ENCODE results near the gene TSKU.

DNA sequence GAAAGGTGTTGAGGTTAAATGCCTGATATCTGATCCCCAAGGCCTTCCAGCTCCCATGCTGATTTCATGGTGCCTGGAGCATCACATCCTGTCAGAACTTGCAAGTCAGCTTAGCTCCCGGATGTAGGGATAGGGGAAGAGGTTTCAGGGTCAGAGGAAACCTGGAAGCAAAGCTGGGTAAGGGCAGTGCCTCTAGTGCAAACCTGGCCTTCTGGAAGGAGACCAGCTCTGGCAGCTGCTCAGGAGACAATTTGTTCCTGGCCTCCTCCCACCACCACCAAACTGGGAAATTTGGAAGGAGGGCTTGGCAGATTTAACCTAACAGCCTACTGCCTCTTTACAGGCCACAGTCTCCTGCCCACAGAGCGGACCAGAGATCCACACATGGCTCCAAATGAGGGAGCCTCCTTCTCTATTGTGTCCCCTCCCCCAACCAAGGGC lies 9.2 kb upstream of the TSKU start:
- TF ChIP-seq, protein P1, sequence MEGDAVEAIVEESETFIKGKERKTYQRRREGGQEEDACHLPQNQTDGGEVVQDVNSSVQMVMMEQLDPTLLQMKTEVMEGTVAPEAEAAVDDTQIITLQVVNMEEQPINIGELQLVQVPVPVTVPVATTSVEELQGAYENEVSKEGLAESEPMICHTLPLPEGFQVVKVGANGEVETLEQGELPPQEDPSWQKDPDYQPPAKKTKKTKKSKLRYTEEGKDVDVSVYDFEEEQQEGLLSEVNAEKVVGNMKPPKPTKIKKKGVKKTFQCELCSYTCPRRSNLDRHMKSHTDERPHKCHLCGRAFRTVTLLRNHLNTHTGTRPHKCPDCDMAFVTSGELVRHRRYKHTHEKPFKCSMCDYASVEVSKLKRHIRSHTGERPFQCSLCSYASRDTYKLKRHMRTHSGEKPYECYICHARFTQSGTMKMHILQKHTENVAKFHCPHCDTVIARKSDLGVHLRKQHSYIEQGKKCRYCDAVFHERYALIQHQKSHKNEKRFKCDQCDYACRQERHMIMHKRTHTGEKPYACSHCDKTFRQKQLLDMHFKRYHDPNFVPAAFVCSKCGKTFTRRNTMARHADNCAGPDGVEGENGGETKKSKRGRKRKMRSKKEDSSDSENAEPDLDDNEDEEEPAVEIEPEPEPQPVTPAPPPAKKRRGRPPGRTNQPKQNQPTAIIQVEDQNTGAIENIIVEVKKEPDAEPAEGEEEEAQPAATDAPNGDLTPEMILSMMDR (conservative IDR thresholded peaks at IDR 0.05; ENCODE audit: low read depth in 2 of 2) = no peak
- TF ChIP-seq REST (IDR thresholded peaks at IDR 0.05; ENCODE audit: unreplicated experiment) (no peak), EZH2 (IDR thresholded peaks at IDR 0.05; ENCODE audit: low read depth, unreplicated experiment) (no peak), POLR2AphosphoS5 (IDR thresholded peaks at IDR 0.05; ENCODE audit: low read depth) (no peak), STAT1 (IDR thresholded peaks at IDR 0.05; ENCODE audit: unreplicated experiment) (no peak), EZH2phosphoT487 (IDR thresholded peaks at IDR 0.05; ENCODE audit: unreplicated experiment) (no peak), ZNF114 (CRISPR knock-in tag; IDR thresholded peaks at IDR 0.05) (no peak)
- TF ChIP-seq, protein P2, sequence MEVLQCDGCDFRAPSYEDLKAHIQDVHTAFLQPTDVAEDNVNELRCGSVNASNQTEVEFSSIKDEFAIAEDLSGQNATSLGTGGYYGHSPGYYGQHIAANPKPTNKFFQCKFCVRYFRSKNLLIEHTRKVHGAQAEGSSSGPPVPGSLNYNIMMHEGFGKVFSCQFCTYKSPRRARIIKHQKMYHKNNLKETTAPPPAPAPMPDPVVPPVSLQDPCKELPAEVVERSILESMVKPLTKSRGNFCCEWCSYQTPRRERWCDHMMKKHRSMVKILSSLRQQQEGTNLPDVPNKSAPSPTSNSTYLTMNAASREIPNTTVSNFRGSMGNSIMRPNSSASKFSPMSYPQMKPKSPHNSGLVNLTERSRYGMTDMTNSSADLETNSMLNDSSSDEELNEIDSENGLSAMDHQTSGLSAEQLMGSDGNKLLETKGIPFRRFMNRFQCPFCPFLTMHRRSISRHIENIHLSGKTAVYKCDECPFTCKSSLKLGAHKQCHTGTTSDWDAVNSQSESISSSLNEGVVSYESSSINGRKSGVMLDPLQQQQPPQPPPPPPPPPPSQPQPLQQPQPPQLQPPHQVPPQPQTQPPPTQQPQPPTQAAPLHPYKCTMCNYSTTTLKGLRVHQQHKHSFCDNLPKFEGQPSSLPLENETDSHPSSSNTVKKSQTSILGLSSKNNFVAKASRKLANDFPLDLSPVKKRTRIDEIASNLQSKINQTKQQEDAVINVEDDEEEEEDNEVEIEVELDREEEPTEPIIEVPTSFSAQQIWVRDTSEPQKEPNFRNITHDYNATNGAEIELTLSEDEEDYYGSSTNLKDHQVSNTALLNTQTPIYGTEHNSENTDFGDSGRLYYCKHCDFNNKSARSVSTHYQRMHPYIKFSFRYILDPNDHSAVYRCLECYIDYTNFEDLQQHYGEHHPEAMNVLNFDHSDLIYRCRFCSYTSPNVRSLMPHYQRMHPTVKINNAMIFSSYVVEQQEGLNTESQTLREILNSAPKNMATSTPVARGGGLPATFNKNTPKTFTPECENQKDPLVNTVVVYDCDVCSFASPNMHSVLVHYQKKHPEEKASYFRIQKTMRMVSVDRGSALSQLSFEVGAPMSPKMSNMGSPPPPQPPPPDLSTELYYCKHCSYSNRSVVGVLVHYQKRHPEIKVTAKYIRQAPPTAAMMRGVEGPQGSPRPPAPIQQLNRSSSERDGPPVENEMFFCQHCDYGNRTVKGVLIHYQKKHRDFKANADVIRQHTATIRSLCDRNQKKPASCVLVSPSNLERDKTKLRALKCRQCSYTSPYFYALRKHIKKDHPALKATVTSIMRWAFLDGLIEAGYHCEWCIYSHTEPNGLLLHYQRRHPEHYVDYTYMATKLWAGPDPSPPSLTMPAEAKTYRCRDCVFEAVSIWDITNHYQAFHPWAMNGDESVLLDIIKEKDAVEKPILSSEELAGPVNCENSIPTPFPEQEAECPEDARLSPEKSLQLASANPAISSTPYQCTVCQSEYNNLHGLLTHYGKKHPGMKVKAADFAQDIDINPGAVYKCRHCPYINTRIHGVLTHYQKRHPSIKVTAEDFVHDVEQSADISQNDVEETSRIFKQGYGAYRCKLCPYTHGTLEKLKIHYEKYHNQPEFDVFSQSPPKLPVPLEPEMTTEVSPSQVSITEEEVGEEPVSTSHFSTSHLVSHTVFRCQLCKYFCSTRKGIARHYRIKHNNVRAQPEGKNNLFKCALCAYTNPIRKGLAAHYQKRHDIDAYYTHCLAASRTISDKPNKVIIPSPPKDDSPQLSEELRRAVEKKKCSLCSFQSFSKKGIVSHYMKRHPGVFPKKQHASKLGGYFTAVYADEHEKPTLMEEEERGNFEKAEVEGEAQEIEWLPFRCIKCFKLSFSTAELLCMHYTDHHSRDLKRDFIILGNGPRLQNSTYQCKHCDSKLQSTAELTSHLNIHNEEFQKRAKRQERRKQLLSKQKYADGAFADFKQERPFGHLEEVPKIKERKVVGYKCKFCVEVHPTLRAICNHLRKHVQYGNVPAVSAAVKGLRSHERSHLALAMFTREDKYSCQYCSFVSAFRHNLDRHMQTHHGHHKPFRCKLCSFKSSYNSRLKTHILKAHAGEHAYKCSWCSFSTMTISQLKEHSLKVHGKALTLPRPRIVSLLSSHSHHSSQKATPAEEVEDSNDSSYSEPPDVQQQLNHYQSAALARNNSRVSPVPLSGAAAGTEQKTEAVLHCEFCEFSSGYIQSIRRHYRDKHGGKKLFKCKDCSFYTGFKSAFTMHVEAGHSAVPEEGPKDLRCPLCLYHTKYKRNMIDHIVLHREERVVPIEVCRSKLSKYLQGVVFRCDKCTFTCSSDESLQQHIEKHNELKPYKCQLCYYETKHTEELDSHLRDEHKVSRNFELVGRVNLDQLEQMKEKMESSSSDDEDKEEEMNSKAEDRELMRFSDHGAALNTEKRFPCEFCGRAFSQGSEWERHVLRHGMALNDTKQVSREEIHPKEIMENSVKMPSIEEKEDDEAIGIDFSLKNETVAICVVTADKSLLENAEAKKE (CRISPR knock-in tag; IDR thresholded peaks at IDR 0.05) = no peak
- TF ChIP-seq, protein P3, sequence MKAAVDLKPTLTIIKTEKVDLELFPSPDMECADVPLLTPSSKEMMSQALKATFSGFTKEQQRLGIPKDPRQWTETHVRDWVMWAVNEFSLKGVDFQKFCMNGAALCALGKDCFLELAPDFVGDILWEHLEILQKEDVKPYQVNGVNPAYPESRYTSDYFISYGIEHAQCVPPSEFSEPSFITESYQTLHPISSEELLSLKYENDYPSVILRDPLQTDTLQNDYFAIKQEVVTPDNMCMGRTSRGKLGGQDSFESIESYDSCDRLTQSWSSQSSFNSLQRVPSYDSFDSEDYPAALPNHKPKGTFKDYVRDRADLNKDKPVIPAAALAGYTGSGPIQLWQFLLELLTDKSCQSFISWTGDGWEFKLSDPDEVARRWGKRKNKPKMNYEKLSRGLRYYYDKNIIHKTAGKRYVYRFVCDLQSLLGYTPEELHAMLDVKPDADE (IDR thresholded peaks at IDR 0.05) = no peak

Measured in GM23338 (cell line).